ENCODE results near the gene YAP1.

DNA sequence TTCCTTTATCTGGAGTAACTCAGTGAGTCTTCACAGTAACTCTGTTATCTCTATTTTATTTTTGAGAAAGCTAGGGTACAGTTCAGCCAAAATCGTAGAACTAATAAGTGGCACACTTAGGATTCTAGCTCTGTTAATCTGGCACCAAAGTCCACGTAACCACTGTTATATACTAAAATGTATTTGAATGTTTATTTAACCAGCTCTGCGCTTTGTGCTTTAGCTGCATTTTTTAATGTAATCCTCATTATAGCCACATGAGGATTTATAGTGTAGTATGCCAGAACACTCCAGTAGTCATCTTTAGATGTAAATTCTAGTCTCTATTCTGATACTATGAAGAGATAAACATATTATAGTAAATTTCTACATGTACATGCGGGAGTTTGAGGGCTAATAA is 36.8 kb downstream of the YAP1 start:
- no peak for TF ChIP-seq CTCF (IDR thresholded peaks at IDR 0.05)
- TF ChIP-seq POLR2A (IDR thresholded peaks at IDR 0.05): no peak

Data from uterus (tissue), 2 donors.